Measurements from ENCODE around the gene CDHR2. TPM values are rescaled to one million over a fixed set of nuclear protein-coding genes. Genes with fewer than 3 reads are reported as not detected.
A peak's percentile ranks its signal among the peaks of the same experiment; 100 is the strongest.

CDHR2 gene
- total and polyA plus RNA-seq, 2 of the 13 experiments (the other 11 are each of a cell fraction or from before 2014, with no cell fraction given), result 17.9 to 20.9 TPM

- TF ChIP-seq USF2 (IDR thresholded peaks at IDR 0.05; ENCODE audit: low read depth, low read length) (no peak), USF2 (CRISPR knock-in tag; IDR thresholded peaks at IDR 0.05; ENCODE audit: borderline replicate concordance) (no peak), ZFP36L1 (CRISPR knock-in tag; IDR thresholded peaks at IDR 0.05) (no peak), PRDM4 (CRISPR knock-in tag; IDR thresholded peaks at IDR 0.05; ENCODE audit: borderline replicate concordance) (no peak), ZNF556 (CRISPR knock-in tag; IDR thresholded peaks at IDR 0.05; ENCODE audit: borderline replicate concordance) (0 out of 2 replicates have a peak, but pooled peaks have one; percentile 46), CREM (IDR thresholded peaks at IDR 0.05) (no peak), CREM (CRISPR knock-in tag; IDR thresholded peaks at IDR 0.05) (no peak), THAP9 (CRISPR knock-in tag; IDR thresholded peaks at IDR 0.05; ENCODE audit: borderline replicate concordance) (0 out of 2 replicates have a peak, but pooled peaks have one; percentile 35), HMG20A (CRISPR knock-in tag; IDR thresholded peaks at IDR 0.05; ENCODE audit: borderline replicate concordance) (no peak), ZNF354B (CRISPR knock-in tag; IDR thresholded peaks at IDR 0.05) (no peak), ZNF883 (CRISPR knock-in tag; IDR thresholded peaks at IDR 0.05; ENCODE audit: not compliant biosample characterization) (no peak), ZNF160 (CRISPR knock-in tag; IDR thresholded peaks at IDR 0.05) (0 out of 2 replicates have a peak, but pooled peaks have one; percentile 41), RBM22 (optimal IDR thresholded peaks at IDR 0.05; ENCODE audit: low read length) (no peak), ZFP1 (CRISPR knock-in tag; IDR thresholded peaks at IDR 0.05) (no peak), JUN (CRISPR knock-in tag; IDR thresholded peaks at IDR 0.05) (no peak), MBNL3 (CRISPR knock-in tag; conservative IDR thresholded peaks at IDR 0.05) (no peak)
- TF ChIP-seq, protein P1, sequence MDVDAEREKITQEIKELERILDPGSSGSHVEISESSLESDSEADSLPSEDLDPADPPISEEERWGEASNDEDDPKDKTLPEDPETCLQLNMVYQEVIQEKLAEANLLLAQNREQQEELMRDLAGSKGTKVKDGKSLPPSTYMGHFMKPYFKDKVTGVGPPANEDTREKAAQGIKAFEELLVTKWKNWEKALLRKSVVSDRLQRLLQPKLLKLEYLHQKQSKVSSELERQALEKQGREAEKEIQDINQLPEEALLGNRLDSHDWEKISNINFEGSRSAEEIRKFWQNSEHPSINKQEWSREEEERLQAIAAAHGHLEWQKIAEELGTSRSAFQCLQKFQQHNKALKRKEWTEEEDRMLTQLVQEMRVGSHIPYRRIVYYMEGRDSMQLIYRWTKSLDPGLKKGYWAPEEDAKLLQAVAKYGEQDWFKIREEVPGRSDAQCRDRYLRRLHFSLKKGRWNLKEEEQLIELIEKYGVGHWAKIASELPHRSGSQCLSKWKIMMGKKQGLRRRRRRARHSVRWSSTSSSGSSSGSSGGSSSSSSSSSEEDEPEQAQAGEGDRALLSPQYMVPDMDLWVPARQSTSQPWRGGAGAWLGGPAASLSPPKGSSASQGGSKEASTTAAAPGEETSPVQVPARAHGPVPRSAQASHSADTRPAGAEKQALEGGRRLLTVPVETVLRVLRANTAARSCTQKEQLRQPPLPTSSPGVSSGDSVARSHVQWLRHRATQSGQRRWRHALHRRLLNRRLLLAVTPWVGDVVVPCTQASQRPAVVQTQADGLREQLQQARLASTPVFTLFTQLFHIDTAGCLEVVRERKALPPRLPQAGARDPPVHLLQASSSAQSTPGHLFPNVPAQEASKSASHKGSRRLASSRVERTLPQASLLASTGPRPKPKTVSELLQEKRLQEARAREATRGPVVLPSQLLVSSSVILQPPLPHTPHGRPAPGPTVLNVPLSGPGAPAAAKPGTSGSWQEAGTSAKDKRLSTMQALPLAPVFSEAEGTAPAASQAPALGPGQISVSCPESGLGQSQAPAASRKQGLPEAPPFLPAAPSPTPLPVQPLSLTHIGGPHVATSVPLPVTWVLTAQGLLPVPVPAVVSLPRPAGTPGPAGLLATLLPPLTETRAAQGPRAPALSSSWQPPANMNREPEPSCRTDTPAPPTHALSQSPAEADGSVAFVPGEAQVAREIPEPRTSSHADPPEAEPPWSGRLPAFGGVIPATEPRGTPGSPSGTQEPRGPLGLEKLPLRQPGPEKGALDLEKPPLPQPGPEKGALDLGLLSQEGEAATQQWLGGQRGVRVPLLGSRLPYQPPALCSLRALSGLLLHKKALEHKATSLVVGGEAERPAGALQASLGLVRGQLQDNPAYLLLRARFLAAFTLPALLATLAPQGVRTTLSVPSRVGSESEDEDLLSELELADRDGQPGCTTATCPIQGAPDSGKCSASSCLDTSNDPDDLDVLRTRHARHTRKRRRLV (CRISPR knock-in tag; IDR thresholded peaks at IDR 0.05), result 0 out of 2 replicates have a peak, but pooled peaks have one; percentile 35
- TF ChIP-seq, protein P2, sequence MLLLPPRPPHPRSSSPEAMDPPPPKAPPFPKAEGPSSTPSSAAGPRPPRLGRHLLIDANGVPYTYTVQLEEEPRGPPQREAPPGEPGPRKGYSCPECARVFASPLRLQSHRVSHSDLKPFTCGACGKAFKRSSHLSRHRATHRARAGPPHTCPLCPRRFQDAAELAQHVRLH (CRISPR knock-in tag; IDR thresholded peaks at IDR 0.05; ENCODE audit: borderline replicate concordance, low read depth), result no peak
These were observed at the start of gene CDHR2 (continued) for GRCh38 chr5:176548967-176549444.

Measured in HepG2 (cell line).